ENCODE data around the gene ECSCR.
A peak's percentile ranks its signal among the peaks of the same experiment; 100 is the strongest.

The ECSCR gene

DNA sequence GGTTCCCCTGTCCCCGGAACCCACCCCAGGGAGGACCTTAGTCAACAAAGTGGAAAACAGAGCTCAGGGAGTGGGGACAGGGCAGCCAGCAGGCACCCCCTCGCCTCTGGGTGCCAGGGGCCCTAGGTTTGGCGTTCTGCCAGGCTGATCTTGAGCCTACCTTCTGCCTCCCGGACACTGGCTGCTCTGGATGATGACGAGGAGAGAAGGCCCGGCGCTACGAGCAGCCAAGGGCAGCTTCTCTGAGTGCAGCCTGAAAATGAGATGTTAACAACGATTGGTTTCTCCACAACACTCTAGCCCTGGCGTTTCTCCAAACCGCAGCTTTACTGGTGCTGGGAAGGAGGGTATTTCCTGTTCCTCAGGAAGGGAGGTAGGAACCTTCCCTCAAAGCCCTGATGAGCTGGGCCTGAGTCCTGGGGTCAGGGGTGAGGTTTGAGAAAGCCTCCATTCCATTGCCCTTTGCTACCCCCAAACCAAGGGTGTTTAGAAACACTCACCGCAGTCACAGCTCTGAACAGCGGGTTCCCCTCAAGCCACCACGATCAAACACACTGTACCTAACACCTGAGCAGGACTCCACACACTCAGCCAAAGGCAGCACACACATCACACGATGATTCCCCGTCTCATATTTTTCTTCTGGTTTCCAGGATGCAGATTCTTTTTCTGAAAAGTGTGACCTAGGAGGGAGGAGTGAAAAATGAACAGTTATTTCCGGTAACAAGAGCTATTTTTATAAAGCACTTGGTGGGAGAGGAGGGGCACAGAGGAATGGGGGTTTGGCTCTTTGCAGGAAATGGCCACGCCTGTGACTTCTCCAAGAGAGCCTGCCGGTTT, 19.7 kb upstream of the ECSCR start, which contains the start of gene STING1 (continued):
- TF ChIP-seq, protein P1, sequence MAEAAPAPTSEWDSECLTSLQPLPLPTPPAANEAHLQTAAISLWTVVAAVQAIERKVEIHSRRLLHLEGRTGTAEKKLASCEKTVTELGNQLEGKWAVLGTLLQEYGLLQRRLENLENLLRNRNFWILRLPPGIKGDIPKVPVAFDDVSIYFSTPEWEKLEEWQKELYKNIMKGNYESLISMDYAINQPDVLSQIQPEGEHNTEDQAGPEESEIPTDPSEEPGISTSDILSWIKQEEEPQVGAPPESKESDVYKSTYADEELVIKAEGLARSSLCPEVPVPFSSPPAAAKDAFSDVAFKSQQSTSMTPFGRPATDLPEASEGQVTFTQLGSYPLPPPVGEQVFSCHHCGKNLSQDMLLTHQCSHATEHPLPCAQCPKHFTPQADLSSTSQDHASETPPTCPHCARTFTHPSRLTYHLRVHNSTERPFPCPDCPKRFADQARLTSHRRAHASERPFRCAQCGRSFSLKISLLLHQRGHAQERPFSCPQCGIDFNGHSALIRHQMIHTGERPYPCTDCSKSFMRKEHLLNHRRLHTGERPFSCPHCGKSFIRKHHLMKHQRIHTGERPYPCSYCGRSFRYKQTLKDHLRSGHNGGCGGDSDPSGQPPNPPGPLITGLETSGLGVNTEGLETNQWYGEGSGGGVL (tag by site-specific recombination; IDR thresholded peaks at IDR 0.05) = peak; percentile 85
- TF ChIP-seq IKZF3 (tag by site-specific recombination; IDR thresholded peaks at IDR 0.05) (peak; percentile 97), ZNF366 (tag by site-specific recombination; conservative IDR thresholded peaks at IDR 0.05) (peak; percentile 96), ZBTB8A (tag by site-specific recombination; IDR thresholded peaks at IDR 0.05) (peak; percentile 62; the same call in 1 of the 2 replicates), ZIC2 (tag by site-specific recombination; IDR thresholded peaks at IDR 0.05) (peak; percentile 64; the same call in 1 of the 2 replicates), ZNF600 (tag by site-specific recombination; IDR thresholded peaks at IDR 0.05) (peak; percentile 94), KLF10 (tag by site-specific recombination; IDR thresholded peaks at IDR 0.05) (peak; percentile 21), ZNF274 (IDR thresholded peaks at IDR 0.05; ENCODE audit: low read length) (no peak), ZNF274 (tag by site-specific recombination; IDR thresholded peaks at IDR 0.05; ENCODE audit: borderline replicate concordance) (no peak), ZBTB10 (tag by site-specific recombination; IDR thresholded peaks at IDR 0.05) (peak; percentile 50; the same call in 1 of the 2 replicates), ZNF18 (tag by site-specific recombination; IDR thresholded peaks at IDR 0.05) (peak; percentile 34; the same call in 1 of the 2 replicates), ZNF623 (tag by site-specific recombination; IDR thresholded peaks at IDR 0.05) (0 out of 2 replicates have a peak, but pooled peaks have one; percentile 27), ZNF610 (tag by site-specific recombination; IDR thresholded peaks at IDR 0.05; ENCODE audit: borderline replicate concordance) (peak; percentile 50; the same call in 1 of the 2 replicates), HOXD13 (CRISPR knock-in tag; IDR thresholded peaks at IDR 0.05; ENCODE audit: borderline replicate concordance) (no peak), ZNF423 (tag by site-specific recombination; IDR thresholded peaks at IDR 0.05) (peak; percentile 82; the same call in 1 of the 2 replicates), SCRT2 (tag by site-specific recombination; IDR thresholded peaks at IDR 0.05) (no peak), ZNF2 (tag by site-specific recombination; IDR thresholded peaks at IDR 0.05) (peak; percentile 85), ZNF660 (tag by site-specific recombination; IDR thresholded peaks at IDR 0.05) (peak; percentile 93; the same call in 1 of the 2 replicates), ZNF184 (tag by site-specific recombination; IDR thresholded peaks at IDR 0.05) (no peak), SETDB1 (IDR thresholded peaks at IDR 0.05; ENCODE audit: insufficient read length, low read length) (no peak), ZNF48 (tag by site-specific recombination; IDR thresholded peaks at IDR 0.05) (no peak), ZNF174 (tag by site-specific recombination; IDR thresholded peaks at IDR 0.05) (no peak), ZNF580 (tag by site-specific recombination; IDR thresholded peaks at IDR 0.05) (peak; percentile 56; the same call in 1 of the 2 replicates), TCF7L2 (IDR thresholded peaks at IDR 0.05; ENCODE audit: borderline replicate concordance, low read depth, low read length) (no peak), ZNF624 (tag by site-specific recombination; IDR thresholded peaks at IDR 0.05) (no peak), SP7 (tag by site-specific recombination; IDR thresholded peaks at IDR 0.05) (peak; percentile 70), MZF1 (tag by site-specific recombination; IDR thresholded peaks at IDR 0.05; ENCODE audit: borderline replicate concordance) (peak; percentile 18; the same call in 1 of the 2 replicates), ZBTB6 (tag by site-specific recombination; IDR thresholded peaks at IDR 0.05) (peak; percentile 41; the same call in 1 of the 2 replicates), KLF8 (tag by site-specific recombination; IDR thresholded peaks at IDR 0.05) (peak; percentile 39; the same call in 1 of the 2 replicates), OSR2 (tag by site-specific recombination; IDR thresholded peaks at IDR 0.05) (peak; percentile 63; the same call in 1 of the 2 replicates)
- TF ChIP-seq, protein P2, sequence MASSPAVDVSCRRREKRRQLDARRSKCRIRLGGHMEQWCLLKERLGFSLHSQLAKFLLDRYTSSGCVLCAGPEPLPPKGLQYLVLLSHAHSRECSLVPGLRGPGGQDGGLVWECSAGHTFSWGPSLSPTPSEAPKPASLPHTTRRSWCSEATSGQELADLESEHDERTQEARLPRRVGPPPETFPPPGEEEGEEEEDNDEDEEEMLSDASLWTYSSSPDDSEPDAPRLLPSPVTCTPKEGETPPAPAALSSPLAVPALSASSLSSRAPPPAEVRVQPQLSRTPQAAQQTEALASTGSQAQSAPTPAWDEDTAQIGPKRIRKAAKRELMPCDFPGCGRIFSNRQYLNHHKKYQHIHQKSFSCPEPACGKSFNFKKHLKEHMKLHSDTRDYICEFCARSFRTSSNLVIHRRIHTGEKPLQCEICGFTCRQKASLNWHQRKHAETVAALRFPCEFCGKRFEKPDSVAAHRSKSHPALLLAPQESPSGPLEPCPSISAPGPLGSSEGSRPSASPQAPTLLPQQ (tag by site-specific recombination; IDR thresholded peaks at IDR 0.05) = peak; percentile 69
